Measurements from ENCODE around the gene C5AR2. TPM values are rescaled to one million over a fixed set of nuclear protein-coding genes. Genes with fewer than 3 reads are reported as not detected.

C5AR2 gene
- total RNA-seq, 2 donors from 2014 or later: 0.74 to 0.82 TPM

- H3K4me3 ChIP-seq: no peak overlapping the region
- no peaks in the 10 kb centered on the region for H3K9me3 ChIP-seq
- TF ChIP-seq CTCF (IDR thresholded peaks at IDR 0.05): no peak
- peaks cover 17% of the 10 kb centered on the region for H3K36me3 ChIP-seq
- no peaks in the 10 kb centered on the region for H3K27me3 ChIP-seq
- no peak overlapping the region for H3K27ac ChIP-seq
- no peak for DNase-seq
- H3K4me1 ChIP-seq: no peaks in the 10 kb centered on the region
- intact Hi-C loops (cut with DNase I): no loop called here
- no peak overlapping the region for H3K9ac ChIP-seq (ENCODE audit: low read depth in 2 of 2, low read length in 2 of 2)
Observed at GRCh38 chr19:47370045-47370611, 38.2 kb downstream of the C5AR2 start.

GRCh38 chr19:47371261-47371660, 39.3 kb downstream of the C5AR2 start:
- intact Hi-C loops (cut with DNase I): no loop called here
- Histone ChIP-seq H3K4me3 (no peak overlapping the region), H3K9ac (ENCODE audit: low read depth in 2 of 2, low read length in 2 of 2) (no peak overlapping the region), H3K9me3 (no peaks in the 10 kb centered on the region), H3K4me1 (no peaks in the 10 kb centered on the region), H3K27ac (no peak overlapping the region), H3K27me3 (no peaks in the 10 kb centered on the region), H3K36me3 (peaks cover 17% of the 10 kb centered on the region)
- TF ChIP-seq CTCF (IDR thresholded peaks at IDR 0.05): no peak
- no peak for DNase-seq

- no peak overlapping the region for H3K9ac ChIP-seq (ENCODE audit: low read depth in 2 of 2, low read length in 2 of 2)
- H3K4me3 ChIP-seq: no peak overlapping the region
- peaks cover 17% of the 10 kb centered on the region for H3K36me3 ChIP-seq
- H3K9me3 ChIP-seq: no peaks in the 10 kb centered on the region
- no peaks in the 10 kb centered on the region for H3K27me3 ChIP-seq
- intact Hi-C loops (cut with DNase I): no loop called here
- TF ChIP-seq CTCF (IDR thresholded peaks at IDR 0.05): no peak
- no peaks in the 10 kb centered on the region for H3K4me1 ChIP-seq
- no peak overlapping the region for H3K27ac ChIP-seq
- DNase-seq: no peak
Observed at GRCh38 chr19:47372603-47373002, 40.6 kb downstream of the C5AR2 start.

- intact Hi-C loops (cut with DNase I): no loop called here
- no peak for TF ChIP-seq CTCF (IDR thresholded peaks at IDR 0.05)
- Histone ChIP-seq H3K4me3 (no peak overlapping the region), H3K27ac (no peak overlapping the region), H3K9ac (ENCODE audit: low read depth in 2 of 2, low read length in 2 of 2) (no peak overlapping the region), H3K9me3 (no peaks in the 10 kb centered on the region), H3K4me1 (no peaks in the 10 kb centered on the region), H3K27me3 (no peaks in the 10 kb centered on the region), H3K36me3 (peaks cover 17% of the 10 kb centered on the region)
- DNase-seq: no peak
Observed at GRCh38 chr19:47373246-47374240, 41.6 kb downstream of the C5AR2 start.

GRCh38 chr19:47374876-47375693, 43.1 kb downstream of the C5AR2 start:
- Histone ChIP-seq H3K27ac (no peak overlapping the region), H3K27me3 (no peaks in the 10 kb centered on the region), H3K36me3 (peaks cover 7% of the 10 kb centered on the region), H3K9ac (ENCODE audit: low read depth in 2 of 2, low read length in 2 of 2) (no peak overlapping the region), H3K4me3 (no peak overlapping the region), H3K9me3 (no peaks in the 10 kb centered on the region), H3K4me1 (no peaks in the 10 kb centered on the region)
- intact Hi-C loops (cut with DNase I): no loop called here
- no peak for TF ChIP-seq CTCF (IDR thresholded peaks at IDR 0.05)
- DNase-seq: no peak

Measured in colonic mucosa (tissue), 4 donors.